ENCODE measurements around the gene DCC. TPM values are rescaled to one million over a fixed set of nuclear protein-coding genes. Genes with fewer than 3 reads are reported as not detected.

The DCC gene
- polyA plus RNA-seq, 3 donors, result 6.4 to 12.7 (median 8.7) TPM

DNA sequence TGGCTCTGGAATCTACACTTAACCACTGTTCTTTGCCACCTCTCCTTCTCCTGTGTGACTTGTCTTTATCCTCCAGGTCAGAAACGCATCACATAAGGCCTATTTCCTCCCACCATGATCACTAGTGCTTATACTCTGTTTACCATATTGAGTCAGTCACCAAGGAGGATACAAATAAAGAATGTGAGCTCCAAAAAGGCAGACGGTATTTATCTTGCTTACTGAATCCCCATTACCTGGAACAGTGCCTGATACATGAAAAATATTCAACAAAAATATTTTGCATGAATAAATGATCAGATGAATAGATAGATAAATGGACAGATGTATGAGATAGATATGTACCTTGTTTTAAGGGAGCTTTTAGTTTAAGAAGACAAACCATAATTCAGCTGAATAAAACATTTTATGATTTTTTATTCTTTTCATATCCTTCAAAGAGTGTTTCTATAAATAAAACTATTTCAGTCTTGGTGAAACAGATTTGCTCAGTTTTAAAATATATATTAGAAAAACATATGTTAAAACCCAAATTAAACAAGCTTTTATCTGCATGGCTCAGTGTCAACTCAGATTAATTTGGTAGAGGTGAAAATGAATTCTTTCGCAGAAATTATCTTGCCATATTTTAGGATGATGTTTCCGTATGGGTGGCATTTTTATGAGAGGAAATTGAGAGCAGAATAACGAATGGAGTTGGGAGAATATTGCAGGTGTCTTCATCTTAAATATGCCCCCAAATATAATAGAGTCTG, 799.9 kb downstream of the DCC start:
- DNase-seq (ENCODE audit: low read depth in 3 of 3, low spot score in 2 of 3), result no peak

DNA sequence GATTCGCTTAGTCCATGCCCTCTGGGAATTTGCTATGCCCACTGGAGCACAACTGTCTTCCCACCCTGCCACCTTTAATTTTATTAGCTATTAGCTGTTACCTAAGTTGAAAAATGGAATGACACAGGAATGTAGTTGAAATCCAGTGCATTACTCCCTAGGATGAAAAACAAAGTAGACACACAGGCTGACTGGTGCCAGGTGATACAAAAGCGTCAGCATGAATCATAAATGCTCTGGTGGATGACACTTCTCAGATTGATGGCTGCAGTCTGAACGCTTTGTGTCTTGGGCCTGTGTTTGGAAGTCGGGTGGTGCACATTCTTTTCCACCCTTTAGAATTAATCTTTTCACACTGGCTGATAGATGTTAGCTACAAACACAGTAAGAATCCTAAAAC, 802.0 kb downstream of the DCC start:
- DNase-seq (ENCODE audit: low read depth in 3 of 3, low spot score in 2 of 3), result no peak

DNA sequence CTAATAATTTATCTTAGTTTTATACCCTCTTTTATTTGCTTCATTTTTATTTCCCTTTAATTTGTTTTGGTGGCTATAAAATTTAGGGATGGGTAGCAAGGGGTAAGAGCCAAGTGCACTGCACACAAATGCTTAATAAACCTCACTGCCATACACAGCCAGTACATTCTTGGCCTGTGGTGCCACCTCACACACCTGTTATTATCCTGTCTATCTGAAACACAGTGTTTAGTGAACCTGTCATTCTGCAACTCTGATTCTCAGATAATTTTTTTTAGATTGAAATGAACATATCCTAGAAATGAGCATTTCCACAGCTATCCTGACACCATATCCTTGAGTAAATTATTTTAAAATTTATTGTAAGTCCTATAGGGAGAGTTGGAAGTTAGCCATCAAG, 807.5 kb downstream of the DCC start:
- DNase-seq (ENCODE audit: low read depth in 3 of 3, low spot score in 2 of 3), result no peak

DNA sequence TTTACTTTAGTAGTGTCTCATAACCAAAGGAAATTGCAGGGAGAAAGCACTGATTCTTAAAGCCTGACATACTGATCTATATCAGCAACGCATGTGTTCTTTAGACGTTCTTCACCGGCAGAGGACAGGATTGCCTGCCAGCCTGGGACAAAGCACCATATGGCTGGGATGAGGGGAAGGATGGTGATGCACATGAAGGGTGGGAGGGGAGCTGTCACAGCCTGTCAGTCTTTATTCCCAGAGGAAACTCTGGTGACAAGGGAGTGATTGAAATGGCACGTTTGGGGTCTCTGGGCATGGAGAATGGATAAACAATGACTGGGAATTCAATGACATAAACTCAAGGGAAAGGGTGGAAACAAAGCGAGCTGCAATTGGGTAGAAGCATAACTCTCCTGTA, 808.1 kb downstream of the DCC start:
- DNase-seq (ENCODE audit: low read depth in 3 of 3, low spot score in 2 of 3), result no peak

DNA sequence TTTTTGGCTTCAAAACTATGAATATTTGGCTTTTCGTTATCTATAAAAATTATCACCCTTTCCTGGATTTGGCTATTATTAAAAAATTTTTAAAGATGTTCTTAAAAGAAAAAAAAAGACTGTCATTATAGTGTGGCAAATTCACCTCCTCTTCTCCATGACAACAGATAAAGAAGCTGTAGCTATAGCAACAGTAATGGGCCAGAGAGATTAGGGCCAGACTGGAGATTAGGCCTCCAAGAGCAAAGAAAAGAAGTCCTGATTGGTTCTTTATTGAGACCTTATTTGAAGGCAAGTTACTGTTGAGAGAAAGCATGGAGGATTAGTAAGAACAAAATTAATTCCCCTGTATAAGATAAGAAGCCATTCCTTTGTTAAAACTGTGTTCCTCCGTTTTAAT, 812.5 kb downstream of the DCC start:
- DNase-seq (ENCODE audit: low read depth in 3 of 3, low spot score in 2 of 3), result no peak

DNA sequence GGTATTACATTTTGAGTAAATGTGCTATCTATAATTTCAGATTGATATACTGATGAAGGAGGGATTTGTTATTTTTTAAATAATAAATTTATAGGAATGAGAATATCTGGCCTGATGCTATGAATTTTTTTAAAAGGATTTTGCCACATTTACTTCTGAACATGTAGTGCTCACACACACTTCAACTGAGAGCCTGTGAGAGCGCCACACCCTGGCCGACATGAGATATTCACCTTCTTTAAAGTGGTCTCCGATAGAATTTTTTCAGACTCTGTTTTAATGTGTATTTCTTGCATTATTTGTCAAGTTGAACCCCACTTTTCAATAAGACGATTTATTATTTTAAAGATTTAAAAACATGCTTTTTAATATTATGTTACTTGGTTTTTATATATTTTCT, 813.3 kb downstream of the DCC start:
- no peak for DNase-seq (ENCODE audit: low read depth in 3 of 3, low spot score in 2 of 3)

DNA sequence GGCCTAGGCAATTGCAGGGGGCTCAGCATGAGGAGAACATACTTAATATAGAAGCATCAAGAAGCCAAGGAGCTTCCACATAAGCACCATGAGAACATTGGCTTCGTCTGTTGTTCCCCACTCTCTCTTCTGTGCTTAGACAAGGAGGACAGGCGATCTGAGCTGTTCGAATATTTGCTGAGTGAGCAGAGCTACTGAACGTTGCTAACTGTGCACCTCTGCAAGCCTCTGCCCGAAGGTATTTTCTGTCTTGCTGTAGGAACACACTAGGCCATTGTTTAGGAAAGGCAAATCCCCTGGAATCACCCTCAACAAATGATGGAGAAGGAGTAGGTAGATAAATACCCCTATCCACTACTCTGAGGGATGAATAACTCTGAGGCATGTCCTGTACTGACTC, 813.8 kb downstream of the DCC start:
- no peak for DNase-seq (ENCODE audit: low read depth in 3 of 3, low spot score in 2 of 3)

DNA sequence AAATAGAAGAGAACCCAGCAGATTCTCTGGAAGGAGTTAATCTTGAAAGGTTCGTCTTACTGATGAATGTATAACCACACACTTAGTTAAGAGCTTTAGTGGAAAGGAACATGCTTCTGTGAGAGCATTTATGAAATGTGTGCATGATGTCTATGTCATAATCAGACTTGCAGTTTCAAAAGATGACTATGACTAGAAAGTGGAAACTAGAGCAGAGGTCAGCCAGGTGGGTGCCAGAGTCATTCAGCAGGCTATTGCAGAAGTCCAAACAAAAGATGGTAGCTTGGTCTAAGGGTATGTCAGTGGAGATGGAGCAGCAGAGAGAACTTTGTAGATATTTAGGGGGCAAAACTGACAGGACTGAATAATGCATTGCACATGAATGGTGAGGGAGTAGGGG, 825.8 kb downstream of the DCC start:
- no peak for DNase-seq (ENCODE audit: low read depth in 3 of 3, low spot score in 2 of 3)

DNA sequence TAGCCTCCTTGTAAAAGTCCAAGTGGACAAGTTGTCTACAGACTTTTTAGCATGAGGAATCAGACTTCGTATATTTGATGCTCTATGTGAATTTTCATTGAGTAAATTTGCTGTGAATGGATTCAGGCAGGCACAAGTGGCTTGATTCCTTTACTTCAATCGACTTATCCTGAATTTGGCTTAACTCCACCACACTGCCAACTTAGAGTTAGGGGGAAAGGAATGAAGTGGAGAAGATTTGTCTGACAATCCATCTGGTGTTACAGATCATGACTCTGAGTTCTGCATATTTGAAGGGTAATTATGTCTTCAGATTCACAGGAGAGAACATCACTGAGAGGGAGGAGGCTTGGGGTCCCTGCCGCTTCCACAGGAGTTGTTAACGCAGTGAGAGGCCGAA, 829.3 kb downstream of the DCC start:
- DNase-seq (ENCODE audit: low read depth in 3 of 3, low spot score in 2 of 3), result no peak

DNA sequence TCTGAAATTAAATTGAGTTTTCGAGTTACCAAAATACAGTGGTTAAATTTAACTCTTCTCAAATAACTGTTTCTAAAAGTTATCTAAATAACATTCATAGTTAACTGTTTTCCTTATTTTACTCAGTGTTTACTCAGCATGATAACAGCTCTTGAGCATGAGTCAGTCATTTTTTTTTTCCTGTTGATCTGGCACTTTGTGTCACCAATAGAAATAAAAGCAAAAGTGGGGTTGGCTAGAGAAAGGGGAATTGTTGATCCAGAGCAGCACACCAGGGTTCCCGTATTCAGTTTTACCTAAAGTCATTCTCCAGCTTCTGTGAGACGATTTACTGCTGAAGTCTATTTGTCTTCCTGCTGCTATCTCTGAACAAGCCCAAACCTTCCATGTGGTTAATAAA, 851.6 kb downstream of the DCC start:
- DNase-seq (ENCODE audit: low read depth in 3 of 3, low spot score in 2 of 3), result no peak

DNA sequence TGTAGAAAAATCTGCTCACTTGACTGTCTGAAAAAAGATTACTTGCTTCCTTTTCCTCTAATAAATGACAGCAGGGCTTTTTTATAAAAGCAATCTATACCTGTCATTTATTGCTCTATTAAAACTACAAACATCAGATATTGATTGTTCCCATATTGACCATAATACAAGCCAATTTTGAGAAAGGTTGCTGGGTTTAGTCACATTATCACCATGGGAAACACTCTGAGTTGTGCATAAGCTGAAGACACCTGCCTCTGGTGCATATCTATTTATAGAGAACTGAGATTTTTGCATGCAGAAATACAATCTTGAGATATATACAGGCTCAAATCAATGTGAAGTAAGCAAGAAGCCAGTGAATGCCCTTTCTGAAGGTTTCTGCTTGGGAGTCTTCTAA, 853.9 kb downstream of the DCC start:
- no peak for DNase-seq (ENCODE audit: low read depth in 3 of 3, low spot score in 2 of 3)

DNA sequence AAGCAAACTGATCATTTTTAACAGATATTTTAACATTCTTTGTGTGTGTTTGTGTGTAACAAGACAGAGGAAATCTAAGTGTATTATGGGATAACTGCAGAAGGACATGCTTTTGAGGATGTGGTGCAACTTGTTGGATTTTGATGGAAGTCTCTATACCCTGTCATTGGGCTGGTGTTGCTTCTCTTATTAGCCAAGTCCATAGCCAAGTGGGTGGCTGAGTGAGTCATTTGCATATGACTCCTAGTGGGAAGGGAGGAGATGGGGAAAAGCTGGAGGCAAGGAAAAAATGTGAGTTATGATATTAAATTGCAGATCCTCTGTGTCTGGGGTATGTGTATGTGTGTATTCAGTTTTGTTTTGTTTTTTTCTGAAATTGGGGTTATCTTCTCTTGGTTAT, 879.9 kb downstream of the DCC start:
- DNase-seq (ENCODE audit: low read depth in 3 of 3, low spot score in 2 of 3), result no peak

DNA sequence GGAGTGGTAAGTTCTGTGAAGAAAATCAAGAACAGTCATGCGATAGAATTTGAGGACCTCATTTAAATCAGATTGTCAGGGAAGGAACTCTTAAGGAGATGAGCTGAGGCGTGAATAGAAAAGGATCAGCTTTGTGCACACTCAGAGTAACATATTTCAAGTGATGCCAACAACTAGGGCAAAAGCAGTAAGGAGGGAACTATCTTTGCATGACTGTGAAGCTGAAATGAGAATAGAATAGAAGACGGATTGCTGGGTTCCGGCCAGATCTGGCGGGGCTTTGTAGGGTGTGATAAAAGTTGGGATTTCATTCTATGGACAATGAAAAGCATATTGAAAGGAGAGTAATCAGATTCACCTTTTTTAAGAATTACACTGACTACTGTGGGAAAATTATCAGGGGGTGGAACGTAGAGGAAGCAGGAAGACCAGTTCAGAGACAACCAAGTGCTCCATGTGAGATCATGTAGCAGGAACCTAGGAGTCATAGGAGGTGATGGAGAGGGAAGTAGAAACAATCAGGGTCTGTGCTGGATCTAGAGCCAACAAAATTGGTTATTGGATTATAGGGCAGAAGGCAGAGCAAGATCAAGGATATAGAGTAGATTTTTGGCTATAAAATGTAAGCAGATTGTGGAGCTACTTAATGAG, 884.3 kb downstream of the DCC start:
- no peak for DNase-seq (ENCODE audit: low read depth in 3 of 3, low spot score in 2 of 3)

DNA sequence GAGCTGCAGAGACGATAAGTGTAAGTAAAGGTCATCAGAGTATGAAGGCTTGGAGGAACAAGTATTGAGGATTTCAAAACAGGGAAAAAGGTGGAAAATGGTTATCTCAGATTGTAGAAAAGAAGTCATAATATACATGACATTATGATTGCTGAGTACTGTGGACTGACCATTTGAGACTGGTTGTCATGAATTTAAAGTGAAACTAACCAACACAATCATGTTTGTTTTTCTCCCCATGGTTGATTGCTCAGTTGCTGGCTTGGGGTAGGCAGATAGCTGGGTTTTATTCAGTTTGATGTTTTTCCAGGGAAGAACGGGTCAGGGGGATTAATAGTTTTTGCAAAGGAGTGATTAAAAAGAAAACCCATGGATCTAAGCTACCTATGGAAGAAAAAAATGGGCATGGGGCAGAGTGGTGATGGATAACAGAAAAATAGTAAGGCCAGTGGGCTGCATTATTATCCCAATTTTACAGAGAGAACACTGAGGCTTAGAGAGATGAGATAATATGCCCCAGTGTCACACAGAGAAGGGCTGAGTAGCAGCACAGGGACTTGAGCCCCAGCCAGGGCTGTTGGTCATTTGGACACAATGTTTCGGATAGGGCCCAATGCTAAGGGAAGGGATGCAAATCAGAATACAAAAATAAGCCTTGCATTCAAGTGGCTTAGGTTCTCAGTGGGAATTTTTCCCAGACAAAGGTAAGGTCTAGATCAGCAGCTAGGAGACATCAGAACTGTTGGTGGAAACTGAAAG, 885.7 kb downstream of the DCC start:
- DNase-seq (ENCODE audit: low read depth in 3 of 3, low spot score in 2 of 3), result no peak

DNA sequence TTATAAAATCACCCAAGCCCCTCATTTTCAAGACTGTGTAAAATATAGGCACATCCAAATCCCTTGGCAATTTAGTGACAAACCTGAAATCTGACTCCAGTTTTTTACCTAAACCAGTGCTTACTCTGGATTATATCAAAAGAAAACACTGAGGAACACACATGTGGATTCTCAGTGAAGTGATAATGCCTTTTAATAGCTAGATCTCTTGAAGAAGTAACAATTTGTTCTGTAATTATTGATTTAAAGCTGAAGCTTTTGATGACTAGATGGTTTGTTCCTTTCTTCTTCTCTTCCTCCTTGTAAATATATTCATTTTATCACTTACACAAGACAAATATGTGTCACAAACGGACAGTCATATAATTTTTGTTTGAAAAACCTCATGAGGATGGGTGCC, 894.6 kb downstream of the DCC start:
- no peak for DNase-seq (ENCODE audit: low read depth in 3 of 3, low spot score in 2 of 3)

DNA sequence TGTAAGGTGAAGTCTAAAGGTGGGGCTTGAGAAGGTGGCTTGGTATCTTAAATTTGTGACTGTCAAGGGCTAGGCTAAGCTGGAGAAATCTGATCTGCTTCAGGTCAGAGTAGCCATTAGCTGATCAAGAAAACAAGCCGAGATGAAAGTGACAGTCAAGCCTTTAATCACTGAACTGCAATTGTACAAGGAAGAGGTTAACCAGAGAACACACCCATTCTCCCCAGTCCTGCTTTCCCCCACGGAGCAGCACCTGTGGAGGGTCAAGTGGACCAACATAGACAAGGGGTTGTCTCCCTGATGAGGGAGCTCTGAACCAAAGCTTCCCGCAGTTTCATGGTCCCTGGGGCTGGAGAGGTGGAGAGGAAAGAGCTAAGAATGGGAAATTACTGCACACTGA, 901.2 kb downstream of the DCC start:
- no peak for DNase-seq (ENCODE audit: low read depth in 3 of 3, low spot score in 2 of 3)

DNA sequence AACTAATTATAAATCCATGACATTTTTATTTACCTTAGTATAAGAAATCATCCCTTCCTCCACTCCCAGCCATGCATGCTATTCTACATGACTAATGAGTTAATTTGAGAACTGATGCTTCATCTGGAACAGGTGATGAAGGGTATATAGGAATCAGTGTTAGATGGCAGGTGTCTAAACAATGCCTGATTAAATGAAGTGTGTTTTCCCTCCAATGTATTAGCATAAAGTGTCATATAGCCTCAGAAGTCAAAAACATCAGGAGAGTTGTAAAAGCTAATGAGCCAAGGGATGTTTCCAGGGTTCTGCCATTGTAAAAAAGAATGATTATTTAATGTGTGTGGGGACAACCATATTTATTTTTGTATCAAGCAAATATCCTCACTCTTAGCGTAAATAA, 913.8 kb downstream of the DCC start:
- DNase-seq (ENCODE audit: low read depth in 3 of 3, low spot score in 2 of 3), result no peak

DNA sequence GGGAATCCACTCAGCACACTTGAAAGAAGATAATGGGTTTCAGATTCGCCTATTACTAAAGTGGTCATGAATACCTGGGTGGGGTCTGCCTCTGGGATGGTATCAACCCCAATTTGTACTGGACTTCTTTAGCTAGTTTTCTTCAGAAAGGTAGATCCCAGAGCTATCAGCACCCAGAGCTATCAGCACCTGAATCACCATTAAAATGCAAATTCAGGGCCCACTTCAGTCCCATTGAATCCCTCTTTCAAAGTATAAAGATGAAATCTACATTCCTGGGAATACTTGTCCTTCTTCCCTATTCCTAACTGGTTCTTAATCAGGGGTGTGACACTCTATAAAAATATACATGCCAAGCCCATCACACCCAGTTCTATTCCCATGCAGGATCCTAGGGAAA, 914.3 kb downstream of the DCC start:
- DNase-seq (ENCODE audit: low read depth in 3 of 3, low spot score in 2 of 3), result no peak

DNA sequence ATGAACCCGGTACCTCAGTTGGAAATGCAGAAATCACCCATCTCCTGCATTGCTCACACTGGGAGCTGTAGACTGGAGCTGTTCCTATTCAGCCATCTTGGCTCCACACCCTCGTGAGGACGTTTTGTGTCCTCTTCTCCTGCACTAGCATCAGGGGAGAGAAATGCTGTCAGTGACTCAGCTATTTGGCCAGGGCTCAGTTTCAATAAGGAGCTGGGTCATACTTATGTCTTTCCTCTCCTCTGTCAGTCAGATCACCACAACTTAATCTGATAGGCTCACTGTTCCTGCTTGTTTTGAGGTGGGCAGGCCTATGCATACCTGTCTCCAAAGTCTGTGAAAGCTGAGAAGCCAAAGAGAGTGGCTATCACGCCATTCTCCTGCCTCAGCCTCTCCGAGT, 921.2 kb downstream of the DCC start:
- no peak for DNase-seq (ENCODE audit: low read depth in 3 of 3, low spot score in 2 of 3)

DNA sequence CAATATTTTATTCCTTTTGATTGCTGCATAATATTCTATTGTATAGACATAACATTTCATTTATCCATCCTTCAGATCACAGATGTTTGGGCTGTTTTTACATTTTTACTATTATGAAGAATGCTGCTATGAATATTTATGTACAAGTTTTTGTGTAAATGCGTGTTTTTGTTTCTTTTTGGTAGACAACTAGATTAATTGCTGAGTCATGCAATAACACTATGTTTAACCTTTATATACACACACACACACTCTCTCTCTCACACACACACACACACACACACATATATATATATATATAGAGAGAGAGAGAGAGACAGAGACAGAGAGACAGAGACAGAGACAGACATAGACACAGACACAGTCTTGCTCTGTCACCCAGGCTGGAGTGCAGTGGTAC, 926.9 kb downstream of the DCC start:
- no peak for DNase-seq (ENCODE audit: low read depth in 3 of 3, low spot score in 2 of 3)

DNA sequence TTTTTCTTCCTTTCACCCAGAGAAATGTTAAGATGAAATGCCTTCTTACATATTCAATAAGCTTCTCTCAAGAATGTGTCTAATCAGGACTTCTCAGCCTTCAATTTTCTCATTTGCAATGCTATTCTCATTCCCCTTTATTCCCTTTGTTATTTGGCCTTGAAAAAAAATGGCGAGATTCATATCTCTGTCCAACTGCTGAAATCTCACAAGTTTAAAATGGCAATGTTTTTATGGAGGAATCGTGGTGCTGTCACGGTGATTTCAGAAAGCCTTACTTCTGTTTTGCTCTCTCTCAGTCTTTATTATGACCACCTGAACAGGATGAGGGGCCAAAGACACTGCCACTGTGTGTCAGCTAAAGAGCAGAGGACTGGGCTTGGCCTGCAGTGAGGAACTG, 928.5 kb downstream of the DCC start:
- DNase-seq (ENCODE audit: low read depth in 3 of 3, low spot score in 2 of 3), result no peak

DNA sequence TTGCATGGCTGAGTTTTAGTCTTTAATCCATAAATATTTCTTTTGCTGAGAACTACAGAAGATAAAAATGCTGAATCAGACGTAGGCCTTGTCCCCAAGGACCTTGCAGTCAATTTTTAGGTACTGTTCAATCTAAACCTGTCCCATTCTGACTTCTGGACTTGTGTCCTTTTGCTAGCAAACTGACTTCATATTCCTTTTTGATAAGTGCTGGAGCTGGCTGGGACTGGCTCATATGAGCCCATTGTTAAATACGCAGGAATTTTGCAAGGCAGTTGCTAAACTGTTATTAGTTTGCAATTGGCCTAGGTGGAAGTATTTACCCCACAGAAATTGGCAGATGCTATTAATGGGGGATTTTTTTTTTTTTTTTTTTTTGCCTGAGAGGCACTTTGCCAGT, 941.4 kb downstream of the DCC start:
- no peak for DNase-seq (ENCODE audit: low read depth in 3 of 3, low spot score in 2 of 3)

Measured in right renal cortex interstitium (tissue), 3 donors.